ENCODE results near the gene JMJD1C. TPM values are rescaled to one million over a fixed set of nuclear protein-coding genes. Genes with fewer than 3 reads are reported as not detected.

The JMJD1C gene
- total and polyA plus RNA-seq, 2 donors (not counting 3 experiments of a cell fraction or from before 2014, with no cell fraction given) = 32.1 to 97.1 TPM

DNA sequence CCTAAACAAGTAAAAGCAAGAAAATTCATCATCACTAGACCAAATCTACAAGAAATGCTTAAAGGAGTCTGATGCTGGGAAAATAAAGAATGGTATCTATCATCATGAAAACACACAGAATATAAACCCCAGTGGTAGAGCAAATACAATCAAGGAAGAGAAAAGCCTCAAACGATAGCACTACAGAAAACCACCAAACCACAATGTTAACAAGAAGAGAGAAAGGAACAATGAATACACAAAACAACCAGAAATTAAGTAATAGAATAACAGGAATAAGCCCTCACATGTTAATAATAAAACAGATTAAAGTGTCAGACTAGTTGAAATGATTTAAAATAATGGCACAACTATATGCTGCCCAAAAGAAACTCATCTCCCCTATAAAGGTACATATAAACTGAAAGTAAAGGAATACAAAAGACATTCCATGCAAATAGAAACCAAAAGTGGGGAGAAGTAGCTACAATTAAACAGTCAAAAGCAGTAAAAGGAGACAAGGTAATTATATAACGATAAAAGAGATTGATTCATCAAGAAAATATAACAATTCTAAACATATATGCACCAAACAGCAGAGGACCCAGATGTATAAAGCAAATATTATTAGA, 77.3 kb downstream of the JMJD1C start:
- no TSS peak for BruUV-seq (replicated peaks)
- peaks cover 13% of the 10 kb centered on the region for H4K20me1 ChIP-seq (replicated peaks; ENCODE audit: control insufficient read depth, extremely low read depth, insufficient read depth, low read length)
- H3K9me3 ChIP-seq (replicated peaks; ENCODE audit: control insufficient read depth, insufficient read depth, low read length) = no peaks in the 10 kb centered on the region
- H2AFZ ChIP-seq (ENCODE audit: low read depth, low read length) = no peak overlapping the region
- intact Hi-C loops (cut with micrococcal nuclease) = no loop called here
- no peaks in the 10 kb centered on the region for H3K4me1 ChIP-seq (ENCODE audit: control insufficient read depth, extremely low read depth, insufficient read depth, low read length)
- FAIRE-seq (no peak), DNase-seq (ENCODE audit: low read depth, low spot score) (no peak)
- H3K27ac ChIP-seq (ENCODE audit: insufficient read depth, low read depth, low read length) = no peak overlapping the region
- no peaks in the 10 kb centered on the region for H3K36me3 ChIP-seq (ENCODE audit: control insufficient read depth in 2 of 2, extremely low read depth in 1 of 2, insufficient read depth in 2 of 2, low read length in 2 of 2)
- no peak overlapping the region for H3K9ac ChIP-seq (replicated peaks; ENCODE audit: extremely low read depth, insufficient read depth, low read length)
- peaks cover 2% of the 10 kb centered on the region for H3K9me1 ChIP-seq (replicated peaks; ENCODE audit: control insufficient read depth, extremely low read depth, insufficient read depth, low read length)
- dilution Hi-C loops (cut with MboI; ENCODE audit: extremely low pct_ligation_motif_present, low sequenced_read_pairs) = no loop called here
- no peak overlapping the region for H3K4me2 ChIP-seq (ENCODE audit: insufficient read depth, low read length)
- CTCF ChIA-PET = no interaction called here
- TF ChIP-seq, protein P1, sequence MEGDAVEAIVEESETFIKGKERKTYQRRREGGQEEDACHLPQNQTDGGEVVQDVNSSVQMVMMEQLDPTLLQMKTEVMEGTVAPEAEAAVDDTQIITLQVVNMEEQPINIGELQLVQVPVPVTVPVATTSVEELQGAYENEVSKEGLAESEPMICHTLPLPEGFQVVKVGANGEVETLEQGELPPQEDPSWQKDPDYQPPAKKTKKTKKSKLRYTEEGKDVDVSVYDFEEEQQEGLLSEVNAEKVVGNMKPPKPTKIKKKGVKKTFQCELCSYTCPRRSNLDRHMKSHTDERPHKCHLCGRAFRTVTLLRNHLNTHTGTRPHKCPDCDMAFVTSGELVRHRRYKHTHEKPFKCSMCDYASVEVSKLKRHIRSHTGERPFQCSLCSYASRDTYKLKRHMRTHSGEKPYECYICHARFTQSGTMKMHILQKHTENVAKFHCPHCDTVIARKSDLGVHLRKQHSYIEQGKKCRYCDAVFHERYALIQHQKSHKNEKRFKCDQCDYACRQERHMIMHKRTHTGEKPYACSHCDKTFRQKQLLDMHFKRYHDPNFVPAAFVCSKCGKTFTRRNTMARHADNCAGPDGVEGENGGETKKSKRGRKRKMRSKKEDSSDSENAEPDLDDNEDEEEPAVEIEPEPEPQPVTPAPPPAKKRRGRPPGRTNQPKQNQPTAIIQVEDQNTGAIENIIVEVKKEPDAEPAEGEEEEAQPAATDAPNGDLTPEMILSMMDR (IDR thresholded peaks at IDR 0.05; ENCODE audit: extremely low read depth in 1 of 2, insufficient read depth in 1 of 2, low read depth in 1 of 2, low read length in 2 of 2) = no peak
- TF ChIP-seq POLR2A (IDR thresholded peaks at IDR 0.05; ENCODE audit: low read depth, low read length) = no peak
- no peak for TF ChIP-seq POLR2AphosphoS5 (IDR thresholded peaks at IDR 0.05; ENCODE audit: insufficient read depth, low read depth, low read length)
- TF ChIP-seq, protein P2, sequence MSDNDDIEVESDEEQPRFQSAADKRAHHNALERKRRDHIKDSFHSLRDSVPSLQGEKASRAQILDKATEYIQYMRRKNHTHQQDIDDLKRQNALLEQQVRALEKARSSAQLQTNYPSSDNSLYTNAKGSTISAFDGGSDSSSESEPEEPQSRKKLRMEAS (IDR thresholded peaks at IDR 0.05; ENCODE audit: insufficient read depth, insufficient read length) = no peak
- TF ChIP-seq MYC (IDR thresholded peaks at IDR 0.05; ENCODE audit: low read depth, low read length) = no peak
- TF ChIP-seq JUN (IDR thresholded peaks at IDR 0.05; ENCODE audit: borderline replicate concordance, insufficient read depth, insufficient read length, low read depth) = no peak
- TF ChIP-seq FOS (IDR thresholded peaks at IDR 0.05; ENCODE audit: borderline replicate concordance, insufficient read depth, low read length) = no peak
- no peak for TF ChIP-seq GATA2 (IDR thresholded peaks at IDR 0.05; ENCODE audit: insufficient read depth, insufficient read length, low read depth, low read length)
- no peak for TF ChIP-seq EZH2 (IDR thresholded peaks at IDR 0.05; ENCODE audit: borderline replicate concordance, low read depth, low read length, severe bottlenecking)
- POLR2A ChIA-PET = no interaction called here
- H3K79me2 ChIP-seq (ENCODE audit: control insufficient read depth, insufficient read depth, low read length) = peaks cover 86% of the 10 kb centered on the region
- H3K4me3 ChIP-seq (replicated peaks in 1 of 3; ENCODE audit: insufficient read depth in 1 of 3, low read depth in 1 of 3, low read length in 3 of 3) = no peak overlapping the region
- no peaks in the 10 kb centered on the region for H3K27me3 ChIP-seq (ENCODE audit: control insufficient read depth in 2 of 2, insufficient read depth in 2 of 2, low read length in 2 of 2)

Measured in endothelial cell of umbilical vein (primary cell).